22Rv1 (cell line): ENCODE results near the gene TRANK1.

ENCODE experiments used
- H3K27ac ChIP-seq: fragments of 450-650 bp; 2 replicates; pipeline ENCODE4 v1.5.1; 2017
- ZFX ChIP-seq: fragments of 450-650 bp; IDR thresholded peaks from 2 replicates; pipeline ENCODE4 v1.6.1; 2017; ENCODE audit warnings: antibody characterized with exemption, borderline replicate concordance
- TF ChIP-seq, protein P1 (sequence below): fragments of 450-650 bp; IDR thresholded peaks from 2 replicates; pipeline ENCODE4 v1.5.1; 2017; ENCODE audit warnings: mild to moderate bottlenecking

The TRANK1 gene

DNA sequence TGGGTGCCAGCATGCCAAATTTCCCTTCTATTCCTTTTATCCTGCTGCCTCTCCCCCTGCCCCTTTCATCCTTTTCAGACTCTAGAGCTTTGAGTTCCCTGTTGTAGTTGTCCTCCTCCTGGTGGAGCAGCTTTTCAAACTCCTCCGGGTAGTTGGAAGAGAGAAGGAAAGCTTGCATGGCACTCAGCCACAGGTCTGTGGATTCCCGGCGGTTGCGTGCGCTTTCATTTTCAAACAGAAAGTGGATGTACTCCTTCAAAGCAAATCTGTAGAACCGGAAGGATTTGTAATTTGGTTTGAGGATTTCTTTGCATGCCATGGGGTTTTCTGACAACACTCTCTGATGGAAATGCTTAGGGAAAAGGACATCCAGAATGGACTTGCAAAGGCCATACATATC, 112.4 kb downstream of the TRANK1 start:
- H3K27ac ChIP-seq, result no peak overlapping the region
- TF ChIP-seq, protein P1, sequence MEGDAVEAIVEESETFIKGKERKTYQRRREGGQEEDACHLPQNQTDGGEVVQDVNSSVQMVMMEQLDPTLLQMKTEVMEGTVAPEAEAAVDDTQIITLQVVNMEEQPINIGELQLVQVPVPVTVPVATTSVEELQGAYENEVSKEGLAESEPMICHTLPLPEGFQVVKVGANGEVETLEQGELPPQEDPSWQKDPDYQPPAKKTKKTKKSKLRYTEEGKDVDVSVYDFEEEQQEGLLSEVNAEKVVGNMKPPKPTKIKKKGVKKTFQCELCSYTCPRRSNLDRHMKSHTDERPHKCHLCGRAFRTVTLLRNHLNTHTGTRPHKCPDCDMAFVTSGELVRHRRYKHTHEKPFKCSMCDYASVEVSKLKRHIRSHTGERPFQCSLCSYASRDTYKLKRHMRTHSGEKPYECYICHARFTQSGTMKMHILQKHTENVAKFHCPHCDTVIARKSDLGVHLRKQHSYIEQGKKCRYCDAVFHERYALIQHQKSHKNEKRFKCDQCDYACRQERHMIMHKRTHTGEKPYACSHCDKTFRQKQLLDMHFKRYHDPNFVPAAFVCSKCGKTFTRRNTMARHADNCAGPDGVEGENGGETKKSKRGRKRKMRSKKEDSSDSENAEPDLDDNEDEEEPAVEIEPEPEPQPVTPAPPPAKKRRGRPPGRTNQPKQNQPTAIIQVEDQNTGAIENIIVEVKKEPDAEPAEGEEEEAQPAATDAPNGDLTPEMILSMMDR, result no peak
- TF ChIP-seq ZFX, result no peak

DNA sequence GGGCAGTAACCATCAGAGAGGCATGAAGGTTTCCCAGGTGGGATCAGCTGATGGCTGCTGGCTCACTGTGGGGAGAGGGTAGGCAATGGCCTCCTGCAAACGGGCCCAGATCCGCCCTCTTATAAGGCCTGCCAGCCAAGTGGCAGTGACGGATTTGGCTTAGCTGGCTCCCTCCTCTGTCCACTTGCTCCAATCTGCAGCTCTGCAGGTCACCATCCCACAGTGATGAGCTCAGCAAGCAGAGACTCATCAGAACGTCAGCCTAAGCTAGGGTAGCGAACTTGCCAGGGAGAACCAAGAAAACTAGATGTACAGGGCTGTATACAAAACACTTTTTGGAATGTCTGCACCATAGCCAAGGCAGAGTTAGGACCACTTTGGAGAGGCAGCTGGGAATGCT, 117.7 kb downstream of the TRANK1 start:
- TF ChIP-seq ZFX, result no peak
- TF ChIP-seq, protein P1, result no peak
- H3K27ac ChIP-seq, result no peak overlapping the region

DNA sequence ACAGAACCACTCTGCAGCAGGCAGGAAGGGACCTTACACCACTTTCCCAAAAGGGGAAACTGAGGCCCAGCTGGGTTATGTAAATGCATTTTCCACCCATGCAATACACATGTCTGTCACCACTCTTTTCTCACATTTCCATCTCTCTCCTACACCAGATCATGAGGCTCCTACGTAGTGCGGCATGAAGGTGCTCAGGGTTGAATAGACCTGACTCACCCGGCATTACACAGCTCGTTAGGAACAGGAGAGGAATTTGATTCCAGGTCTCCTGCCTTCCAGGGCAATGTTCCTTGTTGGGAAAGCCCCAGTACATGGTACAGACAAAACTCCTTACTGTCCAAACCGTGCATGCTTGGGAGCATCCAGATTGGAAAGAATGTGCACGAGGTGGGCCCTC, 118.6 kb downstream of the TRANK1 start:
- H3K27ac ChIP-seq, result no peak overlapping the region
- TF ChIP-seq, protein P1, result no peak
- TF ChIP-seq ZFX, result no peak

DNA sequence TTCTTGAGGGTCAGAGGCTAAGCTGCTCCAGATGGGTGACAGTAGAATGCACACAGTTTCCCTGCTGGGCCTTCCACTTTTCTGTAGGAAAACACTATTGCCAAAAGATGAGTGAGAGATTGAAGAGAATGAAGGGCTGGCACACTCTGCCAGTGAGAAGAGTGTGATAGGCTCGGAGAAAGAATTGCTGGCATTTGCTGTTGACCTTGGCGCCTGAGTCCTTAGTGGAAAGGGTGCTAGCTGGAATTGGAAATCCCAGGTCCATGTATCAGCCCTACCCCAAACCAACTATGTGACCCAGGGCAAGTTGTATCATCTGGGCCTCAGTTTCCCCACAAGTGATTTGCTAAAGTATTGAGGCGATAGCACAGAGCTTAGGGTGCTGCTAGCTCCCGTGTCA, 120.4 kb downstream of the TRANK1 start:
- no peak overlapping the region for H3K27ac ChIP-seq
- no peak for TF ChIP-seq ZFX
- TF ChIP-seq, protein P1, result no peak

DNA sequence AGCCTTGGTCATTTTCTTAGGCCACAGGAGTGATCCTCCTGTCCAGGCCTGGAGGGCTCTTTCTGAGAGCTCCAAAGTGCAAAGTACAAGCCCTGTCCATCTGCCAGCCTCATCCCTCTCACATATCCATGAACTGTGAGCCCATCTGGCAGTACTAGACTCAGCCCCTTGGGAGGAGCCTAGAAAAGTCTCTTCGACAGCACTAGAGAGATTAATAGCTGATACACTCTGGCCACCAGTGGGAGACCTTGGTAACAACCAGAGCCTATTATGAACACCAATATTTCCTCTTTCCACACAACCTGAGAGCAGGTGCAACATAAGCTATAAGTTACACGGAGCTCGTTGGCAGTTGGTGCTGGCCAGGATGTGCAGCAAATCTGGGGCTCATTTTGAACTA, 121.0 kb downstream of the TRANK1 start:
- no peak for TF ChIP-seq ZFX
- TF ChIP-seq, protein P1, result no peak
- no peak overlapping the region for H3K27ac ChIP-seq

DNA sequence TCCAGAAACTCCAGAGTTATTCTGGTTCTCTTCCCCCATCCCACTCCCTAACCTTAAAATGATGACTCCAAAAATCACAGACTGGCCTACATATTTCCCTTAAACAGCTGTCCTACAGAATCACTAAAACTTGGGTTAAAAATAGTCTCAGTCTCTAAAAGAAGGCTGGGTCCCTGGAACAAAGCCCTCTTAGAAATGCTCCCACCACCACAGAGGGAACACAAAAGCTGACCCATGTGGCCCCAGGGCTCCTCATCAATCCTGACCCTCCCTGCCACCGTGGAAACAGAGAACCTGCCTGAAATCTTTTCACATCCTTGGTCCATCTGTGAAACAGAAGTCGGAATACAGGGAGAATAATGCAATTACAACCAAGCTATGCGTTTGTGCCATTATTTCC, 124.8 kb downstream of the TRANK1 start:
- TF ChIP-seq ZFX, result no peak
- TF ChIP-seq, protein P1, result no peak

DNA sequence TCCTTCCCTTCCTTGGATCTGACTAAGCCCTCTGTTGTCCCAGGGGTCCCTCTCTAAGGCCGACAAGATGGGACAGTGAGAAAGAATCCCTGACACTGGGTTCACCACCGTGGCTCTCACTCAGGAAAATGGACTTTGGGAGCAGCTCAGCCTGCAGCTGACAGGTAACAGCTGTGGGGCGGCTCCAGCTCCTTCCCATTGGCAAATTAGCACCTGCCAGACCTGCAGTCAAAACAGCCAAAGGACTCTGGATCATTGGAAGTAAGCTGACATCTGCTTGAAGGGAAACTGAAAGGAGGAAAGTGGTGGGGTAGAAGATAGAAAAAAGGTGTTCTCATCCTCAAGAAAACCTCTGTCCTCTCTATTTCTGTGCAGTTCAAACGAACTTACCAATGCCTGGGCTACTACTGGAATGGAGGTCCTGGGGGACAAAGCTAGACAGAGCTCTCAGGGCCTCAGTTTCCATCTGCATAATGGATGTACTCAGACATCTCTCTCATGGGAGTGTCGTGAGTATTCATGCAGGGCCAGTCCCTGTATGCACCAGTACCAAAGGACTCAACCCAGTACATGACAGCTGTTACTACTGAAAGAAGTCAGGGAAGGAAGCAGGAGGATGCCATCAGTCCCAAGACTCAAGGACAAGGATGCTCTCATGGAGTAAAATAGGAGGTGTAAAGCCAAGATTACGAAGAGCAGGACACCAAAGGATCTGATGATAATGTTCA, 126.9 kb downstream of the TRANK1 start:
- TF ChIP-seq, protein P1, result no peak
- no peak overlapping the region for H3K27ac ChIP-seq

More for the DNA sequence above, 124.8 kb downstream of the TRANK1 start:
- H3K27ac ChIP-seq, result no peak overlapping the region
